HEK293T (cell line): Measurements from ENCODE around the gene SEL1L3.

ENCODE experiments used
- BHLHE40 ChIP-seq: fragments of 450-650 bp; IDR thresholded peaks from 2 replicates; pipeline ENCODE4 v1.6.1; 2016; ENCODE audit warnings: mild to moderate bottlenecking, moderate library complexity, borderline replicate concordance
- FOXA1 ChIP-seq: fragments of 450-650 bp; IDR thresholded peaks from 2 replicates; pipeline ENCODE4 v1.6.1; 2016; ENCODE audit warnings: mild to moderate bottlenecking
- FOXK2 ChIP-seq: fragments of 450-650 bp; IDR thresholded peaks from 2 replicates; pipeline ENCODE4 v1.6.1; 2016; ENCODE audit warnings: mild to moderate bottlenecking
- FOXM1 ChIP-seq: fragments of 450-650 bp; IDR thresholded peaks from 2 replicates; pipeline ENCODE4 v1.6.1; 2017; ENCODE audit warnings: mild to moderate bottlenecking, borderline replicate concordance
- HDGF ChIP-seq: fragments of 450-650 bp; IDR thresholded peaks from 2 replicates; pipeline ENCODE4 v1.6.1; 2017; ENCODE audit warnings: antibody characterized with exemption, borderline replicate concordance
- SP1 ChIP-seq: fragments of 450-650 bp; IDR thresholded peaks from 2 replicates; pipeline ENCODE4 v1.6.1; 2017
- SUZ12 ChIP-seq: fragments of 450-650 bp; IDR thresholded peaks from 2 replicates; pipeline ENCODE4 v1.6.1; 2016; ENCODE audit warnings: mild to moderate bottlenecking
- TARDBP ChIP-seq: fragments of 450-650 bp; IDR thresholded peaks from 2 replicates; pipeline ENCODE4 v1.6.1; 2016
- ZNF384 ChIP-seq: fragments of 450-650 bp; IDR thresholded peaks from 2 replicates; pipeline ENCODE4 v1.6.1; 2016

GRCh38 chr4:25821267-25821666 lies 41.5 kb downstream of the SEL1L3 start:
- TF ChIP-seq BHLHE40 (no peak), FOXM1 (no peak), SP1 (no peak), FOXA1 (no peak), HDGF (no peak), TARDBP (no peak), SUZ12 (no peak), FOXK2 (no peak), ZNF384 (no peak)
